AG04449 (cell line): ENCODE data around the gene CASP5.
A peak's percentile ranks its signal among the peaks of the same experiment; 100 is the strongest.

Experiments
- CTCF ChIA-PET: fragments of 350-600 bp; formaldehyde crosslinking; extraction: SDS; loops from one replicate; lab custom pipeline; 2021; ENCODE audit warnings: antibody characterized with exemption; lab: Yijun Ruan, JAX
- POLR2A ChIA-PET: fragments of 400-600, 350-600 bp; formaldehyde crosslinking; extraction: SDS; loops from one replicate; lab custom pipeline; 2020; ENCODE audit warnings: antibody characterized with exemption, inconsistent platforms; lab: Yijun Ruan, JAX
- DNase-seq: peaks from one replicate; pipeline ENCODE4 v3.0.0-alpha.2; 2010; ENCODE audit warnings: low read depth, low spot score
- H3K4me3 ChIP-seq: 2 replicates; pipeline ENCODE4 v1.5.1; 2011; ENCODE audit warnings: low read depth, mild to moderate bottlenecking, control low read depth, low read length
- CTCF ChIP-seq: IDR thresholded peaks from one replicate; pipeline ENCODE4 v1.5.1; 2011; ENCODE audit warnings: mild to moderate bottlenecking, moderate library complexity, low read length, control low read depth, inconsistent platforms; ENCODE audit not compliant: insufficient read depth; ENCODE audit errors: missing control alignments

CASP5 gene

GRCh38 chr11:105003151-105003550 lies 19.8 kb downstream of the CASP5 start:
- ChIA-PET CTCF (no interaction called here), POLR2A (no interaction called here)
- no peak for TF ChIP-seq CTCF
- no peak for DNase-seq
- no peak overlapping the region for H3K4me3 ChIP-seq

GRCh38 chr11:105000797-105001196 lies 22.2 kb downstream of the CASP5 start:
- ChIA-PET POLR2A (no interaction called here), CTCF (interaction anchor here (1.0 kb wide), 1 partner anchor 8 kb away, joined by 3 read pairs; no protein-coding TSS in a partner anchor)
- peak; percentile 19 for TF ChIP-seq CTCF
- DNase-seq: no peak
- H3K4me3 ChIP-seq: no peak overlapping the region

GRCh38 chr11:105000167-105000566 lies 22.8 kb downstream of the CASP5 start:
- H3K4me3 ChIP-seq: no peak overlapping the region
- ChIA-PET POLR2A (no interaction called here), CTCF (interaction anchor here (1.0 kb wide), 1 partner anchor 9 kb away, joined by 3 read pairs; no protein-coding TSS in a partner anchor)
- DNase-seq: no peak
- TF ChIP-seq CTCF: peak; percentile 20

- ChIA-PET POLR2A (no interaction called here), CTCF (no interaction called here)
- no peak for TF ChIP-seq CTCF
- no peak for DNase-seq
- H3K4me3 ChIP-seq: no peak overlapping the region
These were observed 23.2 kb downstream of the CASP5 start for GRCh38 chr11:104999721-105000120.

GRCh38 chr11:104997288-104997687 lies 25.7 kb downstream of the CASP5 start:
- ChIA-PET POLR2A (no interaction called here), CTCF (no interaction called here)
- DNase-seq: no peak
- H3K4me3 ChIP-seq: no peak overlapping the region
- no peak for TF ChIP-seq CTCF

- CTCF ChIA-PET: no interaction called here
- H3K4me3 ChIP-seq: no peak overlapping the region
- no peak for TF ChIP-seq CTCF
- POLR2A ChIA-PET: no interaction called here
- no peak for DNase-seq
These were observed 28.0 kb downstream of the CASP5 start for GRCh38 chr11:104995001-104995408.
